ENCODE measurements around the gene CCDC91.
"Not testable (repeated sequence)": the region's sequence is repeated elsewhere in the genome, so short reads cannot be mapped to it uniquely, and the experiment has no call there.

Gene CCDC91

GRCh38 chr12:28234444-28234843 is 44.2 kb downstream of the CCDC91 start:
- no peak for DNase-seq

GRCh38 chr12:28235015-28235414 is 44.8 kb downstream of the CCDC91 start:
- no peak for DNase-seq

- no peak for DNase-seq
Observed at GRCh38 chr12:28235985-28236384, 45.7 kb downstream of the CCDC91 start.

DNA sequence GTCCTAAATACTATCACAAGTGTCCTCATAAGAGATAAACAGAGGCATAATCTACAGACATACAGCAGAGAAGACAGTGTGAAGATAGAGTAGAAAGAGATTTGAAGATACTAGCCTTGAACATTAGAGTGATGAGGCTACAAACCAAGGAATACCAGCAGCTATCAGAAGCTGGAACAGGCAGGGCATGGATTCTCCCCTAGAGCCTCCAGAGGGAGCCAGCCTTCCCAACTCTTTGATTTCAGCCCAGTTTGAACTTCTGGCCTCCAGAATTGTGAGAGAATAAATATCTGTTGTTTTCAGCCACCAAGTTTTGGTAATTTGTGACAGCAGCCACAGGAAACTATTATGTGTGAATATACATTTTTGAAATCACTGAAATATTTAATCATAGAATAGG is 47.2 kb downstream of the CCDC91 start:
- no peak for DNase-seq

DNA sequence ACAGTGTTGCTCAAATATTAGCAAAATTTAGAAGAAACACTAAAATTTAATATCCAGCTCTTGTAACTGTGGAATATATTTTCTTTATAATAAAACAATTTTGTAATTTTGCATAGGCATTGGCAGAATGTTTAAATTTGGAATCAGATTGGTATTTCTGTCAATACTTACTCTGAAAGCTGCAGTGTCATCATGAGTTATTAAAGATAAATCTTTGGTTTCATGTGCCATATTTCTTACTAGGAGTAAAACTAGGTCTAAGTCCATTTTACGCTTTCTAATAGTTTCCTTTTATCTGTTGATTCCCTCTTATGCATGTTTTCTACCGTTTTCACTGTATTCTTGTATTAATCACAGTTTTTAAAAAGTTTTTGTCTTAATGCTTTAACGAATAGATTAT is 49.7 kb downstream of the CCDC91 start:
- DNase-seq = no peak

DNA sequence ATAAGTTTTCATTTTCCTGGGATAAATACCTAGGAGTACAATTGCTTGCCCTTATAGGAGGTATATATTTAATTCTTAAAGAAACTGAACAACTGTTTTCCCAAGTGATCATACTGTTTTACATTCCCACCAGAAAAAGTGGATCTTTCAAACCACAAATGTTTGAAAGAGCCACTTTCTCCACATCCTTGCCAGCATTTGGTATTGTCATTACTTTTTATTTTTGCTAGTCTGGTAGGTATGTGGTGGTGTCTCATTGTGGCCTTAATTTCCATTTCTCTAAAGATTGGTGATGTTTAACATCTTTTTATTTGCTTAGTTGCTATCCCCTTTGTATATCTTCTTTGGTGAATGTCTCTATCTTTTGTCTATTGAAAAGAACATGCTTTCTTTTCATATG is 50.6 kb downstream of the CCDC91 start:
- DNase-seq = no peak

GRCh38 chr12:28242129-28242495 is 51.9 kb downstream of the CCDC91 start:
- DNase-seq = no peak

GRCh38 chr12:28242496-28243309 is 52.4 kb downstream of the CCDC91 start:
- no peak for DNase-seq

GRCh38 chr12:28243310-28243633 is 53.0 kb downstream of the CCDC91 start:
- no peak for DNase-seq

DNA sequence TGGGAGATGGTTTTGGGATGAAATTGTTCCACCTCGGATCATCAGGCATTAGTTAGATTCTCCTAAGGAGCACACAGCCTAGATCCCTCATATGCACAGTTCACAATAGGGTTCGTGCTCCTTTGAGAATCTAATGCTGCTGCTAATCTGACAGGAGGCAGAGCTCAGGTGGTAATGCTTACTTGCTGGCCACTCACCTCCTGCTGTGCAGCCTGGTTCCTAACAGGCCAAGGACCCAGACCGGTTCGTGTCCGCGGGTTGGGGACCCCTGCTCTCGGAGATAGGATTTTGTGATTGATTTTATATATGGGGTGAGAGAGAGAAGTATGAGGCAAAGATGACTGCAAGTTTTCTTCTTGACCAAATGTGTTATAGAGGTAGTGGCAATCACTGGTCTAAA is 57.5 kb downstream of the CCDC91 start:
- no peak for DNase-seq

GRCh38 chr12:28248555-28249145 is 58.4 kb downstream of the CCDC91 start:
- DNase-seq = no peak

GRCh38 chr12:28253161-28253641 is 62.9 kb downstream of the CCDC91 start:
- no peak for DNase-seq

GRCh38 chr12:28257411-28257810 is 67.2 kb downstream of the CCDC91 start:
- DNase-seq = no peak

GRCh38 chr12:28258998-28259397 is 68.7 kb downstream of the CCDC91 start:
- DNase-seq = no peak

GRCh38 chr12:28265435-28266042 is 75.3 kb downstream of the CCDC91 start:
- no peak for DNase-seq

GRCh38 chr12:28267920-28268607 is 77.8 kb downstream of the CCDC91 start:
- DNase-seq = not testable (repeated sequence)

DNA sequence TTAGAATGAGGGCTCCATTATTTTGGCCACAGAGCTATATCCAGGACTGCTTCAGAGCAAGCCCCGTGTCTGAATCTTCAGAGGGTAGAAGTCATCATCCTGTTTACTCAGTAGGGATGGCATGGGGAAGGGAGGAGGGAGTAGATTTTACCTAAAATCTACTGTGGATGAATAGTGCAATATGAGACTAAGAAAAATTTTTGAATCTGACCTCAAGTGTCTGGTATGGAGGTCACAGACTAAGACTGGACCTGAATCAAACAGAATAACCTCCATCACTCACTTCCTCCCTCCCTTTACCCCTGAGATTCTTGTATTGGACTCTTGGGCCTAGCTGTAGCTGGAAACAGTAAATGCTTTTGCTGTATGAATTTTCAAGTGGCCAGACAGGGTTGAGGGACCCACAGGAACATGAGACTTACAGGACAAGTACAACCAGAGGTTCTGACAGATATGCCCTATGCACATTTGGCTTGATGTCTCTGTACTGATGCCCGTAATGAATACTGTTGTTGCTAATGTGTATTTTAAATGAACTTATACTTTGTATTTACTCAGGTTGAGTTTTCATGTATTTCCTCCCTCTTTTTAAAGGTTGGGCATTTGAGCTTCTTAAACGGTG is 78.5 kb downstream of the CCDC91 start:
- DNase-seq = no peak

DNA sequence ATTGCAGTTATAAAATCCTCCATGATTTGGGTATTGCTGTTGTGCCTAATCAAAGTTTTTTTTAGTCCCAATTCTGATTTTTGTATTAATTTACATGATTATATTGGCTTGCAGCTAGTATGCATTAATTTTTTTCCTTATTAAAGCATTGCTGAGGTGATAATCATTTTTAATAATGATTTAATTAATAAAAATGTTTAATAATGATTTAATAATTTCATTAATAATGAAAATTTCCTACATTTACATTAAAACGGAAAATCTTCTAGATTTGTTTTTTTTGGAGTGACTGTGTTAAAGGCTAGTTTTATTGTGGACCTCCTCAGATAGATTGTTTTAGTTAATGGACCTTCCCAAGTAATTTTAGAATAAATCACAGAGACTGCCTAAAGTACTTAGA is 79.6 kb downstream of the CCDC91 start:
- no peak for DNase-seq

DNA sequence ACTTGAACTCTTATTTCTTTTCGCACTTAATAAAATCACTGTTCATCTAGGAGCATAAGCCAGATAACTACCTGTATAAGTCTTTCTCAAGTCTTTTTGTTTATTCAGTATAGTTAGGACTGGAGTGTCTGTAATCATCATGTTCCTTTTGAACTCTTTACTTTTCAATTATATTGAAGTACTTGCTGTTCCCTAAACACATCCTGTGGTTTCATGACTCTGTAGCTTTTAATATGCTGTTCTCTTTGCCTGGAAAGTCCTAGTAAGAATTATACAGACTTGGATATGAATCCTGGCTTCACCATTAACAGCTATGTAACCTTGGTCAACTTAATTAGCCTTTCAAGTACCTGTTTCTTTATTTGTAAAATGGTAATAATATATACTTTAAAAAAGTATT is 88.2 kb downstream of the CCDC91 start:
- DNase-seq = no peak

- DNase-seq = no peak
Observed at GRCh38 chr12:28278960-28279359, 88.7 kb downstream of the CCDC91 start.

DNA sequence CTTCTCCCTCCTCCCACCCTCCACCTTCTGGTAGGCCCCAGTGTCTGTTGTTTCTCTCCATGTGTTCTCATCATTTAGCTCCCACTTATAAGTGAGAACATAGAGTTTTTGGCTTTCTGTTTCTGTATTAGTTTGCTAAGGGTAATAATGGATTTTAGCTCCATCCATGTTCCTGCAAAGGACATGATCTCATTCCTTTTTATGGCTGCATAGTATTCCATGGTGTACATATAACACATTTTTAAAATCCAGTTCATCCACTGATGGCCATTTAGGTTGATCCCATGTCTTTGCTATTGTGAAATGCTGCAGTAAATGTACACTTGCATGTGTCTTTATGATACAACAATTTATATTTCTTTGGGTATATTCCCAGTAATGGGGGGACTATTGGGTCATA is 96.1 kb downstream of the CCDC91 start:
- DNase-seq = no peak

DNA sequence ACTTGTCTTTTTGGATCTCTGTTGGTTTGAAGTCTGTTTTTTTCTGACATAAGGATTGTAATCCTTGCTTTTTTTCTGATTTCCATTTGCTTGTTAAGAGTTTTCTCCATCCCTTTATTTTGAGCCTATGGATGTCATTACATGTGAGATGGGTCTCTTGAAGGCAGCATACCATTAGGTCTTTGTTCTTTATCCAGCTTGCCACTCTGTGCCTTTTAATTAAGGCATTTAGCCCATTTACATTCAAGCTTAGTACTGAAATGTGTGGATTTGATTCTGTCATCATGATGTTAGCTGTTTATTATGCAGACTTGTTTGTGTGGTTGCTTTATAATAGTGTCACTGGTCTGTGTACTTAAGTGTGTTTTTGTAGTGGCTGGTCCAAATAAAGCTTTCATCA is 100.0 kb downstream of the CCDC91 start:
- no peak for DNase-seq

- no peak for DNase-seq
Observed at GRCh38 chr12:28292699-28293098, 102.4 kb downstream of the CCDC91 start.

Measured in activated gamma-delta T cell treated with Interleukin-2 at 50 U/mL for 16 hours (primary cell).